Measurements from ENCODE around the gene MYH10. TPM values are rescaled to one million over a fixed set of nuclear protein-coding genes. Genes with fewer than 3 reads are reported as not detected.
"Not testable (repeated sequence)": the region's sequence is repeated elsewhere in the genome, so short reads cannot be mapped to it uniquely, and the experiment has no call there.

Gene MYH10
- total RNA-seq, 2 donors from 2014 or later, result 251 to 257 TPM

DNA sequence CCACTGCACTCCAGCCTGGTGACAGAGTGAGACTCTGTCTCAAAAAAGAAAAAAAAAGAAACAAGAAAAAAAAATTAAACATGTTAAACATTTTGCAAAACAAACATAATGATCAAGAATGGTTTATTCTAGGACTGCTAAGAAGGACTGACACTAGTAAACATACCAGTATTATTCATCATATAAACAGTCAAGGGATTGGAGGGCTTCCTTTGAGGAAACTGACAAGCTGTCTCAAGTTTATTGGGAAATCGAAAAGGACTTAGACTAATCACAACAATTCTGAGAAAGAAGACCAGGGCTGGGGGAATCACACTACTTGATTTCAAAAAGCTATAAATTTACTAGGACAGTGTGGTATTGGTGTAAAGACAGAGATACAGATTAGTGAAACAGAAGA, 75.5 kb downstream of the MYH10 start:
- H3K27me3 ChIP-seq (ENCODE audit: control insufficient read depth, insufficient read depth, low read length, poor library complexity, severe bottlenecking), result no peaks in the 10 kb centered on the region
- H3K27me3 Mint-ChIP-seq (ENCODE audit: insufficient read depth), result no peaks in the 10 kb centered on the region
- H3K4me3 Mint-ChIP-seq, result no peak overlapping the region
- DNase-seq, result no peak
- H3K4me3 ChIP-seq (ENCODE audit: low read length), result no peak overlapping the region
- peaks cover 5% of the 10 kb centered on the region for H3K4me1 Mint-ChIP-seq
- no peak overlapping the region for H3K27ac ChIP-seq (ENCODE audit: low read depth, low read length)
- H3K9me3 ChIP-seq (ENCODE audit: control insufficient read depth, low read length), result peaks cover 5% of the 10 kb centered on the region
- no peaks in the 10 kb centered on the region for H3K4me1 ChIP-seq (ENCODE audit: control insufficient read depth, insufficient read depth, low read length)
- TF ChIP-seq, protein P1, sequence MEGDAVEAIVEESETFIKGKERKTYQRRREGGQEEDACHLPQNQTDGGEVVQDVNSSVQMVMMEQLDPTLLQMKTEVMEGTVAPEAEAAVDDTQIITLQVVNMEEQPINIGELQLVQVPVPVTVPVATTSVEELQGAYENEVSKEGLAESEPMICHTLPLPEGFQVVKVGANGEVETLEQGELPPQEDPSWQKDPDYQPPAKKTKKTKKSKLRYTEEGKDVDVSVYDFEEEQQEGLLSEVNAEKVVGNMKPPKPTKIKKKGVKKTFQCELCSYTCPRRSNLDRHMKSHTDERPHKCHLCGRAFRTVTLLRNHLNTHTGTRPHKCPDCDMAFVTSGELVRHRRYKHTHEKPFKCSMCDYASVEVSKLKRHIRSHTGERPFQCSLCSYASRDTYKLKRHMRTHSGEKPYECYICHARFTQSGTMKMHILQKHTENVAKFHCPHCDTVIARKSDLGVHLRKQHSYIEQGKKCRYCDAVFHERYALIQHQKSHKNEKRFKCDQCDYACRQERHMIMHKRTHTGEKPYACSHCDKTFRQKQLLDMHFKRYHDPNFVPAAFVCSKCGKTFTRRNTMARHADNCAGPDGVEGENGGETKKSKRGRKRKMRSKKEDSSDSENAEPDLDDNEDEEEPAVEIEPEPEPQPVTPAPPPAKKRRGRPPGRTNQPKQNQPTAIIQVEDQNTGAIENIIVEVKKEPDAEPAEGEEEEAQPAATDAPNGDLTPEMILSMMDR (conservative IDR thresholded peaks at IDR 0.05), result no peak
- H3K9me3 Mint-ChIP-seq, result no peaks in the 10 kb centered on the region
- H3K9ac ChIP-seq (ENCODE audit: extremely low read depth, low read length, poor library complexity, severe bottlenecking), result no peak overlapping the region
- peaks cover 55% of the 10 kb centered on the region for H3K36me3 Mint-ChIP-seq (ENCODE audit: low read depth)
- H3K27ac Mint-ChIP-seq, result no peak overlapping the region
- WGBS, 2 experiments (ENCODE audit: insufficient coverage in 1 of 2, insufficient read length in 1 of 2), result 94 to 100% methylated on average over 1 of the region's 1 CpG
- H3K36me3 ChIP-seq (ENCODE audit: control insufficient read depth, insufficient read depth, low read length), result peaks cover 79% of the 10 kb centered on the region

DNA sequence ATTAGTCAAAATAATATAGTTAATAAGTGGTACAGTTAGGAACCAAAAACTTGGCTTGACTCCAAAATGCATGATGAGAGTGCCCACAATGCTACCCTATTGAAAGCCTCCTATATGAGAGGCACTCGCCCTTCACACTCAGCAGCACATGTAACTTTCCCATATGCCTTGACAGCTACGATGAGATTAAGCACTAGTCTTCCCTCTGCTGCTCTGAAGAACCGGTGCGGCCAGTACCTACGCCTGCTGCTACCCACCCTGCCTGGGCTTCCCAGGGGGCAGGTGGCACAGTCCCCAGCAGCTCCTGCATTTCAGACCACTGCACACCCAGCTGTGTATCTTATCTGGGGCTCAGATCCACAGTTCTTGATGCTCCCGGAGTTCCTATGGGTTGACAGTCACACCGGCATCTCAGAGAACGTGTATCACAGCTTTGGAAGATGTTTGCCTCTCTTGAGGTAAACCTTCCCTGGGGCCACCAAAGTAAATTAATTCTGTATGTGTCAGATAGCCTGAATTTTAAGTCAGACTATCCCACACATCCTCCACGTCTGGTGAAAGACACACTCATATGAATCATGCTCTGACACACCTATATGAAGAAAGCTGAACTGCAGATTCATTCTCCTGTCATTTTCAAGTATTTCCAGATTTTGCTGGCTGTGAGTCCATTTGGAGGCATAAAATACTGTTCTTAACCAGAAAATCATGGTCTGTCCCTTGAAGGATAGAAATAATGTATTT, 77.8 kb downstream of the MYH10 start:
- H3K27ac ChIP-seq (ENCODE audit: low read depth, low read length), result no peak overlapping the region
- 94 to 97% methylated on average over 9 of the region's 9 CpGs for WGBS, 2 experiments (ENCODE audit: insufficient coverage in 1 of 2, insufficient read length in 1 of 2)
- no peak overlapping the region for H3K27ac Mint-ChIP-seq

DNA sequence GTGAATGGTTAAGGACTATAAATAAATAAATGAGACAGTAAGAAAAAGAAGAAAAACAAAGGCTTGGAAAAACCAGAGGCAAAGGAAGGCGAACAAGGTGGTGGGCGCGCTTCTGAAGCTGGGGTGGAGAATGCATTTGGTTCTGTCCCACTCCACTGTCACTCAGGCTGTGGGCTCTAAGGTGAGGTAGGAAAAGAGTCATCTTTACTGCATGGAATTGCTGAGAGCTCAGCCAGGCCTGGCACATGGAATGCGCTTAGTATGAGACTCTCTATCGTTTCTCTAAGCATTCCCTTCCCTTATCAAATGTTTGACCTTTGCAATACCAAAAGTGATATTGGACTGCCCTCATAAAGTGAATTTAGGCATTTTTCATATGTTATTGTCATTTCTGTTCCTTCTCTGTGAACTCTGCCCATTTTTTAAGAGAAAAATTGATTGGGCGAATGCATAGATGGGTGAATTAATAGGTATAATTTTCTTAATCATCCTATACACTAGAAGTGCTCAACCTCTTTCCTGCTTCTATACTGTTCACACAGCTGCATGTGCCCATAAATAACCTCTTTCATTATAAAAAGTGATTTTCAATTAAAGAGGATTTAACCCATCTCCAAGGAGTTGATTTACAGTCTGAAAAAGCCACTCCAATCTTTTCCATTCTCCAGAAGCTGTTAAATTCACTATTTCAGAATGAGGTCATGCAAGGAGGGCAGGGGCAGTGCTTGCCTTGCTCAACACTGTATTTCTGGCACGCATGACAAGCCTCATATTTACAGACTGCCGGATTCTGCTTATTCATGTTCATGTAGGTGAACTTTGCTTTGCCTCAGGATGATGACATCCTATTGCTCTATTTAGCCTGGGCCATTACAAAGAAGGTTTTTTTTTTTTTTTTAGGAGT, 87.7 kb downstream of the MYH10 start:
- Mint-ChIP-seq H3K27me3 (ENCODE audit: insufficient read depth) (no peaks in the 10 kb centered on the region), H3K4me3 (no peak overlapping the region), H3K4me1 (no peaks in the 10 kb centered on the region), H3K27ac (peak overlapping the region; percentile 38), H3K36me3 (ENCODE audit: low read depth) (peaks cover 74% of the 10 kb centered on the region), H3K9me3 (no peaks in the 10 kb centered on the region)
- H3K27ac ChIP-seq (ENCODE audit: low read depth, low read length), result no peak overlapping the region
- peaks cover 87% of the 10 kb centered on the region for H3K36me3 ChIP-seq (ENCODE audit: control insufficient read depth, insufficient read depth, low read length)
- no peak overlapping the region for H3K9ac ChIP-seq (ENCODE audit: extremely low read depth, low read length, poor library complexity, severe bottlenecking)
- TF ChIP-seq, protein P1 (conservative IDR thresholded peaks at IDR 0.05), result no peak
- DNase-seq, result no peak
- 96 to 100% methylated on average over 7 of the region's 8 CpGs for WGBS, 2 experiments (ENCODE audit: insufficient coverage in 1 of 2, insufficient read length in 1 of 2)
- H3K4me1 ChIP-seq (ENCODE audit: control insufficient read depth, insufficient read depth, low read length), result no peaks in the 10 kb centered on the region
- no peaks in the 10 kb centered on the region for H3K27me3 ChIP-seq (ENCODE audit: control insufficient read depth, insufficient read depth, low read length, poor library complexity, severe bottlenecking)
- H3K4me3 ChIP-seq (ENCODE audit: low read length), result no peak overlapping the region
- H3K9me3 ChIP-seq (ENCODE audit: control insufficient read depth, low read length), result no peaks in the 10 kb centered on the region

More for the DNA sequence above, 77.8 kb downstream of the MYH10 start:
- H3K4me3 Mint-ChIP-seq, result no peak overlapping the region
- H3K27me3 Mint-ChIP-seq (ENCODE audit: insufficient read depth), result no peaks in the 10 kb centered on the region
- H3K4me1 Mint-ChIP-seq, result peaks cover 5% of the 10 kb centered on the region
- Histone ChIP-seq H3K9me3 (ENCODE audit: control insufficient read depth, low read length) (peaks cover 5% of the 10 kb centered on the region), H3K9ac (ENCODE audit: extremely low read depth, low read length, poor library complexity, severe bottlenecking) (no peak overlapping the region), H3K36me3 (ENCODE audit: control insufficient read depth, insufficient read depth, low read length) (peaks cover 73% of the 10 kb centered on the region), H3K4me1 (ENCODE audit: control insufficient read depth, insufficient read depth, low read length) (no peaks in the 10 kb centered on the region), H3K4me3 (ENCODE audit: low read length) (no peak overlapping the region), H3K27me3 (ENCODE audit: control insufficient read depth, insufficient read depth, low read length, poor library complexity, severe bottlenecking) (no peaks in the 10 kb centered on the region)
- DNase-seq, result no peak
- TF ChIP-seq, protein P1 (conservative IDR thresholded peaks at IDR 0.05), result no peak
- no peaks in the 10 kb centered on the region for H3K9me3 Mint-ChIP-seq
- peaks cover 66% of the 10 kb centered on the region for H3K36me3 Mint-ChIP-seq (ENCODE audit: low read depth)

DNA sequence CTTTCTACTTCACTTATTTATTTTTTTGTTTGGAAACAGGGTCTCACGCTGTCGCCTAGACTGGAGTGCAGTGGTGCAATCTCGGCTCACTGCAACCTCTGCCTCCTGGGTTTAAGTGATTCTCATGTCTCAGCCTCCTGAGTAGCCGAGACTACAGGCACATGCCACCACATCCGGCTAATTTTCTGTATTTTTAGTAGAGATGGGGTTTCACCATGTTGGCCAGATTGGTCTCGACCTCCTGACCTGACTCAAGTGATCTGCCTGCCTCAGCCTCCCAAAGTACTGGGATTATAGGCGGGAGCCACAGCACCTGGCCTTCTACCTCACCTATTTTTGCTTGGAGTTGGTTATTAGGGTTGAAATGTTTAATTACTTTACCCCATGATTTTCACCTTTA, 90.5 kb downstream of the MYH10 start:
- not testable (repeated sequence) for H3K27me3 ChIP-seq (ENCODE audit: control insufficient read depth, insufficient read depth, low read length, poor library complexity, severe bottlenecking); H3K4me3 ChIP-seq (ENCODE audit: low read length); H3K27ac Mint-ChIP-seq; H3K4me1 ChIP-seq (ENCODE audit: control insufficient read depth, insufficient read depth, low read length); DNase-seq; H3K9me3 Mint-ChIP-seq; H3K9ac ChIP-seq (ENCODE audit: extremely low read depth, low read length, poor library complexity, severe bottlenecking); H3K27ac ChIP-seq (ENCODE audit: low read depth, low read length); H3K27me3 Mint-ChIP-seq (ENCODE audit: insufficient read depth); H3K4me3 Mint-ChIP-seq; H3K9me3 ChIP-seq (ENCODE audit: control insufficient read depth, low read length); H3K4me1 Mint-ChIP-seq
- 90 to 95% methylated on average over 4 to 7 of the region's 7 CpGs for WGBS, 2 experiments (ENCODE audit: insufficient coverage in 1 of 2, insufficient read length in 1 of 2)
- H3K36me3 ChIP-seq (ENCODE audit: control insufficient read depth, insufficient read depth, low read length), result peaks cover 86% of the 10 kb centered on the region
- peaks cover 64% of the 10 kb centered on the region for H3K36me3 Mint-ChIP-seq (ENCODE audit: low read depth)
